Cardiac muscle cell (in vitro differentiated cells and primary cell): ENCODE measurements around the gene BEND6. TPM values are rescaled to one million over a fixed set of nuclear protein-coding genes. Genes with fewer than 3 reads are reported as not detected.

Source experiments
- DNase-seq, 2 donors: peaks; one replicate each; pipeline versions ENCODE4 v3.0.0 to v3.0.0-alpha.2; 2010 to 2017; ENCODE audit warnings: low read depth in 1 of 2, low spot score in 1 of 2
- H3K27ac ChIP-seq: fragments of 200-600 bp; sonication (generic); 2 replicates; pipeline ENCODE4 v1.5.1; 2016
- H3K27me3 ChIP-seq: fragments of 200-600 bp; sonication (generic); 2 replicates; pipeline ENCODE4 v1.6.0; 2016; ENCODE audit warnings: control low read depth
- H3K36me3 ChIP-seq: fragments of 200-600 bp; sonication (generic); 2 replicates; pipeline ENCODE4 v1.5.1; 2016; ENCODE audit warnings: control low read depth
- H3K4me1 ChIP-seq: fragments of 200-600 bp; sonication (generic); 2 replicates; pipeline ENCODE4 v1.8.1; 2017; ENCODE audit warnings: low read depth, mild to moderate bottlenecking, mixed run types
- H3K4me3 ChIP-seq: fragments of 200-600 bp; sonication (generic); 2 replicates; pipeline ENCODE4 v1.5.1; 2016; ENCODE audit warnings: mild to moderate bottlenecking
- H3K9me3 ChIP-seq: fragments of 200-600 bp; sonication (generic); 2 replicates; pipeline ENCODE4 v1.5.1; 2017; ENCODE audit warnings: low read depth, mild to moderate bottlenecking, control low read depth
- polyA plus RNA-seq: library from polyadenylated mRNA; unstranded; fragments of >200 nt; fragmentation: Nextera tagmentation; extraction: Ambion mirVana; gene quantifications from 2 replicates; pipeline ENCODE4 v1.2.1, GENCODE V29; 2016
- total RNA-seq: library from RNA; depleted of rRNA; stranded (reverse); fragments of >200 nt; gene quantifications from 2 replicates; pipeline ENCODE4 v1.2.3, GENCODE V29; 2016
- TF ChIP-seq, protein P1 (sequence below): IDR thresholded peaks from 2 replicates; pipeline ENCODE4 v1.5.1; 2012; ENCODE audit warnings: low read depth, mild to moderate bottlenecking, low read length

BEND6 gene
- total and polyA plus RNA-seq, 2 experiments from 2014 or later: 0.09 to 0.84 TPM

DNA sequence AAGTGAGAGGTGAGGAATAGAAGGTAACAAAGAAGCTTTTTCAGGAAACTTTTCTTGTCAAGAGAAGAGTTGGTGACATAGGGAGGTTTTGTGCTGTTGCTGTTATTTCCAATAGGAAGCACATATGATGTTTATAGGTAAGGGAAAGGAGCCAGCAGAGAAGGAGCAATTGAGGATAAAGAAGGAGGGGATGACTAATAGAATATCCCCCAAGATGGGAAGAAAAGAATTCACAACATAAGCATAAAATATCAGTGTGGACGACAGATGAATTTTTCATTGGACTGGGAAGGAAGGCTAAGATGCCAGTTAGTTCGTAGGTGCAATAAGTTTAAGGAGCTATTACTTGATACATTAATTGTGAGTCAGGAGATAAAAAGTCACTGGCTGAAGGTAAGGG is 8.5 kb upstream of the BEND6 start:
- H3K27me3 ChIP-seq: no peaks in the 10 kb centered on the region
- no peak for DNase-seq
- H3K4me3 ChIP-seq: no peak overlapping the region

GRCh38 chr6:56947924-56948323 is 7.0 kb upstream of the BEND6 start:
- Histone ChIP-seq H3K9me3 (no peaks in the 10 kb centered on the region), H3K4me3 (no peak overlapping the region), H3K27ac (no peak overlapping the region), H3K36me3 (no peaks in the 10 kb centered on the region), H3K4me1 (no peaks in the 10 kb centered on the region), H3K27me3 (peaks cover 11% of the 10 kb centered on the region)
- DNase-seq: no peak
- TF ChIP-seq, protein P1, sequence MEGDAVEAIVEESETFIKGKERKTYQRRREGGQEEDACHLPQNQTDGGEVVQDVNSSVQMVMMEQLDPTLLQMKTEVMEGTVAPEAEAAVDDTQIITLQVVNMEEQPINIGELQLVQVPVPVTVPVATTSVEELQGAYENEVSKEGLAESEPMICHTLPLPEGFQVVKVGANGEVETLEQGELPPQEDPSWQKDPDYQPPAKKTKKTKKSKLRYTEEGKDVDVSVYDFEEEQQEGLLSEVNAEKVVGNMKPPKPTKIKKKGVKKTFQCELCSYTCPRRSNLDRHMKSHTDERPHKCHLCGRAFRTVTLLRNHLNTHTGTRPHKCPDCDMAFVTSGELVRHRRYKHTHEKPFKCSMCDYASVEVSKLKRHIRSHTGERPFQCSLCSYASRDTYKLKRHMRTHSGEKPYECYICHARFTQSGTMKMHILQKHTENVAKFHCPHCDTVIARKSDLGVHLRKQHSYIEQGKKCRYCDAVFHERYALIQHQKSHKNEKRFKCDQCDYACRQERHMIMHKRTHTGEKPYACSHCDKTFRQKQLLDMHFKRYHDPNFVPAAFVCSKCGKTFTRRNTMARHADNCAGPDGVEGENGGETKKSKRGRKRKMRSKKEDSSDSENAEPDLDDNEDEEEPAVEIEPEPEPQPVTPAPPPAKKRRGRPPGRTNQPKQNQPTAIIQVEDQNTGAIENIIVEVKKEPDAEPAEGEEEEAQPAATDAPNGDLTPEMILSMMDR: no peak

More for the DNA sequence above, 8.5 kb upstream of the BEND6 start:
- Histone ChIP-seq H3K27ac (no peak overlapping the region), H3K4me1 (no peaks in the 10 kb centered on the region), H3K36me3 (no peaks in the 10 kb centered on the region), H3K9me3 (no peaks in the 10 kb centered on the region)
- TF ChIP-seq, protein P1: no peak

DNA sequence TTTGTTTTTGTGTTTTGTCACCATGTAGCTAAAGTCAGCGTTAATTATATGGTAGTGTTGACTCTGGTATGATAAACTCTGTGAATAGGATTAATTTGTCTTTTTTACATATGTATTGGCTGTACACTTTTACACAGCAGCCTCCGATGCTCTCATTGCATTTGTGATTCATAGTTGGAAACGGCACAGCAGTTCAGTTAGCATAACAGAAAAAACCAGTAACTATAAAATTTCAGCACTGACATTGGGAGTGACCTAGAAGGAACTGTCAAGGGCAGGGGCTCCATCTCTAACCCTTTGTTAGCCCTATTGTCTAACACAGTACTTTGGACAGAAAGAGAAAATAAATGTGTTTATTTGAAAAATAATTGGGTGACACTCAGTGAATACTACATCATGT is 5.6 kb upstream of the BEND6 start:
- H3K4me3 ChIP-seq: no peak overlapping the region
- H3K9me3 ChIP-seq: no peaks in the 10 kb centered on the region
- DNase-seq: peak in 1 of 2 donors; percentile 38
- H3K27ac ChIP-seq: no peak overlapping the region
- no peaks in the 10 kb centered on the region for H3K36me3 ChIP-seq
- H3K27me3 ChIP-seq: peaks cover 24% of the 10 kb centered on the region
- no peaks in the 10 kb centered on the region for H3K4me1 ChIP-seq
- TF ChIP-seq, protein P1: no peak

DNA sequence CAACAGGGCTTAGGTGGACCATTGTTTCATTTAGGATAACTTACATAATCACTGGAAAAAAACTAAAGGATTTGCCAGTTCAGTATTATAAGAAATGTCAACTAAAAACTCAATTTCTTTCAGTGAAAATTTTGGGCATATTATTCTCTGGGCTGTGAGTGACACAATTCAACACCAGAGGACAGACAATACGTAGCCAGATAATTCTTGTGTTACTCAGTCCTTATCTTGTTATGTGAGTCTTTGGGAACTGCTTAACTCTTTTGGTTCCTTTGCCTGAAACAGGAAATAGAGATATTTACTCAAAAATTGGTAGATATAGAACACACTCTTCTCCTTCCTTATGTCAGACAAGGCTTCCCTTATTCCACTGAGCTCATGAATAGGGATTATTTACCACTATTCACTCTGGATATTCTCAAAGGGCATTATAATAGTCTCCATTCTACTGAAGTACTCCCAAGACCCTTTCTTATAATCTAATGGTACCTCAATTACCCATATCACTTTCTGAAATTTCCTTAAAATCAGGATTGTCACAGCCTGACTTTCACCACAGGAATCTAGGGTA is 4.9 kb upstream of the BEND6 start:
- Histone ChIP-seq H3K4me1 (no peaks in the 10 kb centered on the region), H3K27me3 (peaks cover 31% of the 10 kb centered on the region), H3K4me3 (no peak overlapping the region), H3K36me3 (no peaks in the 10 kb centered on the region), H3K27ac (no peak overlapping the region), H3K9me3 (no peaks in the 10 kb centered on the region)
- DNase-seq: peak in 1 of 2 donors; percentile 41
- TF ChIP-seq, protein P1: no peak

DNA sequence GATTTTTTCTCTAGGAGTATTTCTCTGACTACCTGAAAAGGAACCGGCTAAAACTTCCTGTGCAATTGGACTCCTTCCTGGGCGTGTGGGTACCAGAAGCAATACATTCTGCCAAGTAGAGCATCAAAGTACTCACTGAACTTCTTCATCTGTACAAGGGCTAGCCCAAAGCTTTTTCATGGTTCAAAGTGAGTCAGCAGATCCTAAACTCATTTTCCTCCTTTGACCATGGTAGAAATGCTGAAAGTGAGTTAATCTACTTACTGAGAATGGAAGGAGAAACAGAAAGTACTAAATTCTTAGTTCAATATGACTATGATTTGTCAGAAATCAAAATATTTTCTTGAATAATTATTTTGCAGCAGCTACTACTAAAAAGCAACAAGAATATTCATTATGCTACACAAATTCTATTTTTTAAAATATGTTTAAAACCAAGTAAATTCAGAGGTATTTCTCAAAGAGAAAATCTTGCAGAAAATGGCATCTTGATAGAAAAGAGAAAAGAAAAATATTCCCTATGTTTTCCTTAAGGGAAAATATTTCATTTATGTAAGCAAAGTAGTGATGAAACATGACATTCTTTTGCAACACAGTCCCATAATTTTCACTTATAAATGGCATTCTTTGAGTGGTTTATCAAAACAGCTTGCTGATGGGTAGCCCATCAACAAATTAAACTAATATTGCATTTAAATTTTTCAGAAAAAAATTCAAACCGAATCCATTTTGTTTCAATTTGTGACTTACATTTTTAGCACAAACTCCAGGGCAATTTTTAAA is 3.7 kb upstream of the BEND6 start:
- Histone ChIP-seq H3K27me3 (peaks cover 43% of the 10 kb centered on the region), H3K9me3 (no peaks in the 10 kb centered on the region), H3K36me3 (no peaks in the 10 kb centered on the region), H3K27ac (no peak overlapping the region), H3K4me3 (no peak overlapping the region), H3K4me1 (no peaks in the 10 kb centered on the region)
- DNase-seq: peak in 1 of 2 donors; percentile 33
- TF ChIP-seq, protein P1: no peak
